Measurements from ENCODE around the gene MRPL50.
"Not testable (repeated sequence)": the region's sequence is repeated elsewhere in the genome, so short reads cannot be mapped to it uniquely, and the experiment has no call there.

MRPL50 gene

GRCh38 chr9:101418518-101419430 is 20.4 kb upstream of the MRPL50 start:
- DNase-seq (ENCODE audit: insufficient read length, low spot score) (no peak), FAIRE-seq (no peak)

- FAIRE-seq (no peak), DNase-seq (ENCODE audit: insufficient read length, low spot score) (no peak)
Observed at GRCh38 chr9:101417977-101418376, 19.6 kb upstream of the MRPL50 start.

- FAIRE-seq (no peak), DNase-seq (ENCODE audit: insufficient read length, low spot score) (no peak)
Observed at GRCh38 chr9:101417389-101417788, 19.0 kb upstream of the MRPL50 start.

DNA sequence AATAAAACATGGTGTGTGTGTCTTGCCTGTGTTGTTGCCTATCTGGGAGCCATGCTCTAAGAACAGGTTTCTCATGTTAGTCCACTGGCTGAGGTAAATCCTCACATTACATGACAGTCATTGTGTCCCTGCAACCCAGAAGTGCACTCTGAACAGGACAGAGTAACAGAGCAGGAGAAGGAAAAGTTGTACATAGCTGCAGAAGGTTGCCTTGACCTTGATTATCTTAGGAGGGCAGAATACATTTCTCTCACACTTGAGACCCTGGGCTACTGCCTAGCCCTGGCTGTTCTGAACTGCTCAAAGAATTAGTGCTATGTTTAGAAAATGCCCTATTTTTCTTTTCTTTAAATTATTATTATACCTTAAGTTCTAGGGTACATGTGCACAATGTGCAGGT is 17.2 kb upstream of the MRPL50 start:
- no peak for FAIRE-seq

GRCh38 chr9:101414839-101415238 is 16.4 kb upstream of the MRPL50 start:
- FAIRE-seq = no peak

More for the DNA sequence above, 17.2 kb upstream of the MRPL50 start:
- no peak for DNase-seq (ENCODE audit: insufficient read length, low spot score)

DNA sequence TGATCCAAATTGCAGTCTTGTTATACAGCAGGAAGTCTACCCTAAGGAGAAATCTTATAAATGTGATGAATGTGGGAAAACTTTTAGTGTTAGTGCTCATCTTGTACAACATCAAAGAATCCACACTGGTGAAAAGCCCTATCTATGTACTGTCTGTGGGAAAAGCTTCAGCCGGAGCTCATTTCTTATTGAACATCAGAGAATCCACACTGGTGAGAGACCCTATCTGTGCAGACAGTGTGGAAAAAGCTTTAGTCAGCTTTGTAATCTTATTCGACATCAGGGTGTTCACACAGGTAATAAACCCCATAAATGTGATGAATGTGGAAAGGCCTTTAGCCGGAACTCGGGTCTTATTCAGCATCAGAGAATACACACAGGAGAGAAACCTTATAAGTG is 10.7 kb upstream of the MRPL50 start:
- DNase-seq (ENCODE audit: insufficient read length, low spot score) (no peak), FAIRE-seq (no peak)

More at GRCh38 chr9:101414839-101415238, 16.4 kb upstream of the MRPL50 start:
- DNase-seq (ENCODE audit: insufficient read length, low spot score) = no peak

GRCh38 chr9:101408374-101409078 is 10.1 kb upstream of the MRPL50 start:
- DNase-seq (ENCODE audit: insufficient read length, low spot score) (no peak), FAIRE-seq (no peak)

GRCh38 chr9:101403516-101404285 is 5.3 kb upstream of the MRPL50 start:
- DNase-seq (ENCODE audit: insufficient read length, low spot score) (no peak), FAIRE-seq (no peak)

GRCh38 chr9:101400120-101400519 is 1.7 kb upstream of the MRPL50 start:
- DNase-seq (ENCODE audit: insufficient read length, low spot score) (no peak), FAIRE-seq (no peak)

- no peak for FAIRE-seq
- no peak for DNase-seq (ENCODE audit: insufficient read length, low spot score)
Observed at GRCh38 chr9:101399643-101399970, 1.2 kb upstream of the MRPL50 start.

- DNase-seq (ENCODE audit: insufficient read length, low spot score) (no peak), FAIRE-seq (no peak)
Observed at GRCh38 chr9:101398930-101399642, 668 bp upstream of the MRPL50 start.

DNA sequence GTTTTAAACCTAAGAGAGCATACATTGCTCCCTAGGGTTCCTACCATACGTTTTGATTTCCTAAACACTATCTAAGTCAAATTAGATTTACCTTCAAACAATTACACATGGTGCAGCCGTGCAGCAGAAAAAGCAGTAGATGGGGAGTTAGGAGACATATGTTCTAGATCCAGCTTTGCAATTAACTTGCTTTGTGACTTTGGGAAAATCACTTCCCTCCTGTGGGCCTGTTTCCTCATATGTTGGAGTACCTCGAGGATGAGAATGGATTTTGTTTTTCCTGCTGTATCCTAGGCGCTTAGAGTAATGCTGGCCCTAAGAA is 711 bp downstream of the MRPL50 start:
- DNase-seq (ENCODE audit: insufficient read length, low spot score) (no peak), FAIRE-seq (no peak)

DNA sequence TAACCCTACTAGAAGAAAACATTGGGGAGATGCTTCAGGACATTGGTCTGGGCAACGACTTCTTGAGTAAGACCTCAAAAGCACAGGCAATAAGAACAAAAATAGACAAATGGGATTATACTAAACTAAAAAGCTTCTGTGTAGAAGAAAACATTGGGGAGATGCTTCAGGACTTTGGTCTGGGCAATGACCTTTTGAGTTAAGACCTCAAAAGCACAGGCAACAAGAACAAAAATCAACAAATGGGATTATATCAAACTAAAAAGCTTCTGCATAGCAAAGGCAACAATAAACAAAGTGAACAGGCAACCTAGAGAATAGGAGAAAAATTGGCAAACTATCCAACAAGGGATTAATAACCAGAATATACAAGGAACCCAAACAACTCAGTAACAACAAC is 3.7 kb downstream of the MRPL50 start:
- DNase-seq (ENCODE audit: insufficient read length, low spot score) = no peak
- FAIRE-seq = no peak

- FAIRE-seq = no peak
- DNase-seq (ENCODE audit: insufficient read length, low spot score) = no peak
Observed at GRCh38 chr9:101393135-101393534, 5.3 kb downstream of the MRPL50 start.

DNA sequence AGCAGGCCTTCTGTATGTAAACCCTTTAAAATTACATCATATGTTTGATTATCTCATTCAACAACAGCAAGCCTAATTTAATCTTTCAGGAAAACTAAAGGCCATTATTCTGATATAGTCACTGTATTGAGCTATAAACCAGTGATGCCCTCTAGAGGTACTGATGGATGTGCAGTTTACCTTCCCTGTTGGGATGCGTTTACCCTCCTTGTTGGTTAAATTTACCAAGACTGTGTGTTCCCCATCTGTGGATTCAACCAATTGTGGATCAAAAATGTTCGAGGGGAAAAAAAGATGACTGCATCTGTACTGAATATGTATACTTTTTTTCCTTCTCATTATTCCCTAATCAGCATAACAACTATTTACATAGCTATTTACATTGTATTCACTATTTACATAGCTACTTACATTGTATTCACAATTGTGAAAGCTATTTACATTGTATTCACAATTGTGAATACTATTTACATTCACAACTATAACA is 9.9 kb downstream of the MRPL50 start:
- no peak for FAIRE-seq
- DNase-seq (ENCODE audit: insufficient read length, low spot score) = no peak

- peak; percentile 10 for DNase-seq (ENCODE audit: insufficient read length, low spot score)
- no peak for FAIRE-seq
Observed at GRCh38 chr9:101387871-101388506, 10.4 kb downstream of the MRPL50 start.

GRCh38 chr9:101384873-101385536 is 13.4 kb downstream of the MRPL50 start, which contains the start of gene BAAT:
Gene BAAT, minus strand, starts transcription at chr9:101385006. Its CDS starts 13,602 bp downstream, at chr9:101371404.
- FAIRE-seq; DNase-seq (ENCODE audit: insufficient read length, low spot score): not testable (repeated sequence)

DNA sequence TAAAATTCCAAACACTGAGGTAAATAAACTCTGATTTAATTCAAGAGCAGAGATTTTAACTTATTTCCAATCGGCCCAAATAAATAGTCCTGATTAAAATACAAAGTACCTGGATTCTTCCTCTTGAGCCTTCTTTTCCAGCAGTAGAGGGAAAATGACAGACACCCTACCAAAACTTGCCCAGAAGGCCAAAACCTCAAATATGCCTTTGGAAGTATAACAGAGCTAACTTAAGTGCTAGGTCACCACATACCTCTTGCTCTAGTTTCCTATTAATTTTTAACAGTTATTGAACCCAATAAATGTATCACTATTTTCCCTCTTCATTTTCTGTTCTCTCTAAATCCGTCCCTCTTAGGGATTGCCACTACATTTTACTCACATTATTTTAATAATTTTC is 15.1 kb downstream of the MRPL50 start:
- no peak for DNase-seq (ENCODE audit: insufficient read length, low spot score)
- FAIRE-seq = no peak

DNA sequence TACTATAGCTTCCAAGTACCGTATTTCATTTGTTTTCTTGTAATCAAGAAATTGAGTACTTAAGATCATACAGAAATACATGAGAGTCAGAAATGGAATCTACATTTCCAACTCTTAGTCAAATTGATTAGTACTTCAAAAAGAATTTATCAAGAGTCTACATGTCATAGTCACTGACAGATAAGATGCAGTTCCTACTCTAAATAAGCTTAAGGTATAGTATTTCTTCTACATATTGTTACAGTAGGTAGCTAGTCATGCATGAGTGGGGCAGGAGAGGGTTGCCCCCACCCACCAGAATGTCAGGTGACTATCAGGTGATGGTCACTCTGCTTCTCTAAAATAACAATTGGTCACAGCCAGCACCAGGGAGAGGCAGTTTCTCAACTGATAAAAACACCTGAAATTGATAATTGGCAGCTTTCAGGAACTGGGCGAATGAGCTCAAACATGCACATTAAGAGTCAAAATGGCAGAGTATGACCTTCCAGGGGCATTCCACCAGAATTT is 16.5 kb downstream of the MRPL50 start:
- FAIRE-seq (no peak), DNase-seq (ENCODE audit: insufficient read length, low spot score) (no peak)

All from HTR-8/SVneo (cell line).